HepG2 (cell line): ENCODE data around the gene ERBB3. TPM values are rescaled to one million over a fixed set of nuclear protein-coding genes. Genes with fewer than 3 reads are reported as not detected.

Experiments used
- HNF4A ChIP-seq: sonication (generic); formaldehyde crosslinking; IDR thresholded peaks from 2 replicates; pipeline ENCODE4 v1.4.0; 2020; ENCODE audit warnings: missing genetic modification reagents
- MEF2D ChIP-seq: sonication (generic); formaldehyde crosslinking; IDR thresholded peaks from 2 replicates; pipeline ENCODE4 v1.5.1; 2020; ENCODE audit warnings: mild to moderate bottlenecking, missing genetic modification reagents
- NFE2L1 ChIP-seq: sonication (generic); formaldehyde crosslinking; IDR thresholded peaks from 2 replicates; pipeline ENCODE4 v1.4.0; 2020; ENCODE audit warnings: missing genetic modification reagents, mild to moderate bottlenecking, borderline replicate concordance
- NFIC ChIP-seq: IDR thresholded peaks from 2 replicates; pipeline ENCODE4 v1.6.1; 2012; ENCODE audit warnings: mild to moderate bottlenecking, low read length, inconsistent platforms
- RNF2 ChIP-seq: fragments of 450-650 bp; conservative IDR thresholded peaks from 2 replicates; pipeline ENCODE4 v1.6.1; 2016; ENCODE audit warnings: low read depth
- RXRA ChIP-seq: sonication (generic); formaldehyde crosslinking; IDR thresholded peaks from 2 replicates; pipeline ENCODE4 v1.5.1; 2020; ENCODE audit warnings: missing genetic modification reagents
- SUZ12 ChIP-seq: fragments of 150-350 bp; IDR thresholded peaks from 2 replicates; pipeline ENCODE4 v1.6.1; 2014; ENCODE audit warnings: low read depth, low read length
- TARDBP ChIP-seq: sonication (generic); formaldehyde crosslinking; IDR thresholded peaks from 2 replicates; pipeline ENCODE4 v1.8.0; 2022; ENCODE audit warnings: mild to moderate bottlenecking, missing genetic modification reagents
- ZFY ChIP-seq: sonication (generic); formaldehyde crosslinking; IDR thresholded peaks from 2 replicates; pipeline ENCODE4 v1.4.0; 2020; ENCODE audit warnings: missing genetic modification reagents
- ZNF124 ChIP-seq: sonication (generic); formaldehyde crosslinking; IDR thresholded peaks from 2 replicates; pipeline ENCODE4 v1.4.0; 2020; ENCODE audit warnings: missing genetic modification reagents
- ZNF33A ChIP-seq: sonication (generic); formaldehyde crosslinking; IDR thresholded peaks from 2 replicates; pipeline ENCODE4 v1.5.1; 2020; ENCODE audit warnings: missing genetic modification reagents, mild to moderate bottlenecking, moderate library complexity, borderline replicate concordance
- ZNF430 ChIP-seq: sonication (generic); formaldehyde crosslinking; IDR thresholded peaks from 2 replicates; pipeline ENCODE4 v1.9.0; 2021; ENCODE audit warnings: mild to moderate bottlenecking, missing genetic modification reagents
- ZNF432 ChIP-seq: sonication (generic); formaldehyde crosslinking; IDR thresholded peaks from 2 replicates; pipeline ENCODE4 v1.5.0; 2020; ENCODE audit warnings: missing genetic modification reagents, mild to moderate bottlenecking, borderline replicate concordance
- ZNF460 ChIP-seq: sonication (generic); formaldehyde crosslinking; IDR thresholded peaks from 2 replicates; pipeline ENCODE4 v1.5.1; 2020; ENCODE audit warnings: missing genetic modification reagents, mild to moderate bottlenecking, borderline replicate concordance
- ZNF776 ChIP-seq: sonication (generic); formaldehyde crosslinking; IDR thresholded peaks from 2 replicates; pipeline ENCODE4 v1.4.0; 2020; ENCODE audit warnings: mild to moderate bottlenecking, missing genetic modification reagents
- ZNF850 ChIP-seq: sonication (generic); formaldehyde crosslinking; conservative IDR thresholded peaks from 2 replicates; pipeline ENCODE4 v1.9.0; 2021; ENCODE audit warnings: mild to moderate bottlenecking, missing genetic modification reagents
- polyA plus RNA-seq, 8 experiments: library from polyadenylated mRNA; depleted of rRNA in 3 of 8; stranded (reverse) in 7 of 8; unstranded in 1 of 8; fragments of >200 nt; fragmentation: Illumina TruSeq in 4 of 8; extraction: Trizol in 4 of 8; gene quantifications; 2 replicates each; pipeline versions ENCODE4 v1.2.1 to v1.2.3, GENCODE V29; 2011 to 2016; ENCODE audit warnings: low read depth in 4 of 8, missing spikeins in 1 of 8, mixed read lengths in 1 of 8; ENCODE audit not compliant: insufficient read depth in 1 of 8
- total RNA-seq, 5 experiments: library from RNA; depleted of rRNA; stranded (reverse); fragments of >200 nt; fragmentation: Illumina TruSeq; extraction: Trizol; gene quantifications; 2 replicates each; pipeline ENCODE4 v1.2.3, GENCODE V29; 2016; ENCODE audit warnings: low read depth in 1 of 5
- TF ChIP-seq, protein P1 (sequence below): sonication (generic); formaldehyde crosslinking; IDR thresholded peaks from 2 replicates; pipeline ENCODE4 v1.8.0; 2022; ENCODE audit warnings: low read depth, missing genetic modification reagents
- TF ChIP-seq, protein P2 (sequence below): sonication (generic); formaldehyde crosslinking; IDR thresholded peaks from 2 replicates; pipeline ENCODE4 v1.5.0; 2020; ENCODE audit warnings: mild to moderate bottlenecking, missing genetic modification reagents, borderline replicate concordance
- TF ChIP-seq, protein P3 (sequence below), 2 experiments: IDR thresholded peaks; 2 replicates each; pipeline ENCODE4 v1.6.1; 2011 to 2012; ENCODE audit warnings: low read length in 2 of 2, borderline replicate concordance in 1 of 2, low read depth in 1 of 2, mild to moderate bottlenecking in 1 of 2, moderate library complexity in 1 of 2
- TF ChIP-seq, protein P4 (sequence below): sonication (generic); formaldehyde crosslinking; IDR thresholded peaks from 2 replicates; pipeline ENCODE4 v1.4.0; 2020; ENCODE audit warnings: low read depth, mild to moderate bottlenecking, missing genetic modification reagents

ERBB3 gene
- total and polyA plus RNA-seq, 2 of the 13 experiments (the other 11 are each of a cell fraction or from before 2014, with no cell fraction given) = 93.6 to 358 TPM

DNA sequence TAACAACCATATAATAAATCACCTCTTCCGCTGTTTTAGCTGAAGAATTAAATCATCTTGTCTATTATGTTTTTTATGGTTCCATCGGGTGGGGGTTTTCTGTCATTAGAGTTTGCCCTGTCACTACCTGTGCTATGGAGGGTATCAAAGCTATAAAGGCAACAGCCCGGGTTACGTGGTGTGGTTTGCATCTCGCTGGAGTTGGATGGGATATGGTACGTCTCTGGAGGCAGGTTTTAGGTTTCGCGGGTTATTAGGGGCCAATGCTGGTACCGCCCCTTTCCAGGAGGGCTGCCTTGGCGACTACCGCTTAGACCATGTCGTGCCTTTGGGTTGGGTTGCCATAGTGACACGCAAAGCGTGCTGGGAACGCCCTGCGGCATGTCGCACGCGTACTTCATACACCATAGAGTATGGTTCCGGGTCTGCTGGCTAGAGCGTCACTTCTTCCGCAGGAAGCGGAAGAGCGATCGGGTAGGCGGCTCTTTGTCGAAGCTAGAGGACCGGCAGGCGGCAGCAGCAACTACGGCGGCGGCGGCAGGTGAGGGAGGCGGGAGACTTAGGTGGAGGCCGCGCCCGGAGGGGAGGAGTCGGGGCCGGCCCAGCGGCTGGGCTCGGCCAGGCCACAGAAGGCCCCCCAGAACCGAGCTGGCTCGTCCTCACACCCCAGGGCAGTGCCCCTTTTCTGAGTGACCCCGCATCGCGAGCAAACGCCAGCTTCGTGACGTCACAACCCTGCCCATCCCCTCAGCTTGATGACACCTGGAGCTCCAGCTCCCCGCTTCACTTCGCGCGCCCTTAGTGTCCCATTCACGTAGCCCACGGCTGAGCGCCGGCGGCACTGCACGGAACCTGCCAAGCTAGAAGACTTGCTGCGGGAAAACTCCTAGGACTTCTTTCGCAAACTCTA is 38.1 kb downstream of the ERBB3 start, which contains the start of gene ZC3H10 (continued):
- TF ChIP-seq, protein P1, sequence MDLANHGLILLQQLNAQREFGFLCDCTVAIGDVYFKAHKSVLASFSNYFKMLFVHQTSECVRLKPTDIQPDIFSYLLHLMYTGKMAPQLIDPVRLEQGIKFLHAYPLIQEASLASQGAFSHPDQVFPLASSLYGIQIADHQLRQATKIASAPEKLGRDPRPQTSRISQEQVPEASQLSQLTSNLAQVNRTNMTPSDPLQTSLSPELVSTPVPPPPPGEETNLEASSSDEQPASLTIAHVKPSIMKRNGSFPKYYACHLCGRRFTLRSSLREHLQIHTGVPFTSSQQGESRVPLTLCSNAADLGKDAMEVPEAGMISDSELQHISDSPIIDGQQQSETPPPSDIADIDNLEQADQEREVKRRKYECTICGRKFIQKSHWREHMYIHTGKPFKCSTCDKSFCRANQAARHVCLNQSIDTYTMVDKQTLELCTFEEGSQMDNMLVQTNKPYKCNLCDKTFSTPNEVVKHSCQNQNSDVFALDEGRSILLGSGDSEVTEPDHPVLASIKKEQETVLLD (CRISPR knock-in tag) = peak; percentile 95
- TF ChIP-seq HNF4A (CRISPR knock-in tag) (0 out of 2 replicates have a peak, but pooled peaks have one; percentile 15), NFIC (no peak), ZNF460 (no peak; the same call in 1 of the 2 replicates), ZNF776 (CRISPR knock-in tag) (peak; percentile 50; the same call in 1 of the 2 replicates), ZNF124 (CRISPR knock-in tag) (no peak), TARDBP (CRISPR knock-in tag) (peak; percentile 95), ZNF430 (peak; percentile 92), ZNF850 (CRISPR knock-in tag) (no peak), RXRA (peak; percentile 87), ZNF432 (CRISPR knock-in tag) (no peak), SUZ12 (peak; percentile 38; the same call in 1 of the 2 replicates), NFE2L1 (CRISPR knock-in tag) (no peak), ZNF33A (no peak), RNF2 (no peak), ZFY (CRISPR knock-in tag) (peak; percentile 86), MEF2D (CRISPR knock-in tag) (peak; percentile 89; the same call in 1 of the 2 replicates)
- TF ChIP-seq, protein P2, sequence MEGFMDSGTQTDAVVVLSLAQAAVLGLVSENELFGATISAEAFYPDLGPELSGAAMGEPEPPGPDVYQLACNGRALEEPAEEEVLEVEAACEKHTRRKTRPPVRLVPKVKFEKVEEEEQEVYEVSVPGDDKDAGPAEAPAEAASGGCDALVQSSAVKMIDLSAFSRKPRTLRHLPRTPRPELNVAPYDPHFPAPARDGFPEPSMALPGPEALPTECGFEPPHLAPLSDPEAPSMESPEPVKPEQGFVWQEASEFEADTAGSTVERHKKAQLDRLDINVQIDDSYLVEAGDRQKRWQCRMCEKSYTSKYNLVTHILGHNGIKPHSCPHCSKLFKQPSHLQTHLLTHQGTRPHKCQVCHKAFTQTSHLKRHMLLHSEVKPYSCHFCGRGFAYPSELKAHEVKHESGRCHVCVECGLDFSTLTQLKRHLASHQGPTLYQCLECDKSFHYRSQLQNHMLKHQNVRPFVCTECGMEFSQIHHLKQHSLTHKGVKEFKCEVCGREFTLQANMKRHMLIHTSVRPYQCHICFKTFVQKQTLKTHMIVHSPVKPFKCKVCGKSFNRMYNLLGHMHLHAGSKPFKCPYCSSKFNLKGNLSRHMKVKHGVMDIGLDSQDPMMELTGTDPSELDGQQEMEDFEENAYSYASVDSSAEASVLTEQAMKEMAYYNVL (CRISPR knock-in tag) = peak; percentile 57; the same call in 1 of the 2 replicates
- TF ChIP-seq, protein P3, sequence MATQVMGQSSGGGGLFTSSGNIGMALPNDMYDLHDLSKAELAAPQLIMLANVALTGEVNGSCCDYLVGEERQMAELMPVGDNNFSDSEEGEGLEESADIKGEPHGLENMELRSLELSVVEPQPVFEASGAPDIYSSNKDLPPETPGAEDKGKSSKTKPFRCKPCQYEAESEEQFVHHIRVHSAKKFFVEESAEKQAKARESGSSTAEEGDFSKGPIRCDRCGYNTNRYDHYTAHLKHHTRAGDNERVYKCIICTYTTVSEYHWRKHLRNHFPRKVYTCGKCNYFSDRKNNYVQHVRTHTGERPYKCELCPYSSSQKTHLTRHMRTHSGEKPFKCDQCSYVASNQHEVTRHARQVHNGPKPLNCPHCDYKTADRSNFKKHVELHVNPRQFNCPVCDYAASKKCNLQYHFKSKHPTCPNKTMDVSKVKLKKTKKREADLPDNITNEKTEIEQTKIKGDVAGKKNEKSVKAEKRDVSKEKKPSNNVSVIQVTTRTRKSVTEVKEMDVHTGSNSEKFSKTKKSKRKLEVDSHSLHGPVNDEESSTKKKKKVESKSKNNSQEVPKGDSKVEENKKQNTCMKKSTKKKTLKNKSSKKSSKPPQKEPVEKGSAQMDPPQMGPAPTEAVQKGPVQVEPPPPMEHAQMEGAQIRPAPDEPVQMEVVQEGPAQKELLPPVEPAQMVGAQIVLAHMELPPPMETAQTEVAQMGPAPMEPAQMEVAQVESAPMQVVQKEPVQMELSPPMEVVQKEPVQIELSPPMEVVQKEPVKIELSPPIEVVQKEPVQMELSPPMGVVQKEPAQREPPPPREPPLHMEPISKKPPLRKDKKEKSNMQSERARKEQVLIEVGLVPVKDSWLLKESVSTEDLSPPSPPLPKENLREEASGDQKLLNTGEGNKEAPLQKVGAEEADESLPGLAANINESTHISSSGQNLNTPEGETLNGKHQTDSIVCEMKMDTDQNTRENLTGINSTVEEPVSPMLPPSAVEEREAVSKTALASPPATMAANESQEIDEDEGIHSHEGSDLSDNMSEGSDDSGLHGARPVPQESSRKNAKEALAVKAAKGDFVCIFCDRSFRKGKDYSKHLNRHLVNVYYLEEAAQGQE (IDR thresholded peaks at IDR 0.05; ENCODE audit: borderline replicate concordance in 1 of 2, low read depth in 1 of 2, low read length in 2 of 2) = 0 out of 4 replicates have a peak, but pooled peaks of 1 of the 2 experiments have one; percentile 50
- TF ChIP-seq, protein P4, sequence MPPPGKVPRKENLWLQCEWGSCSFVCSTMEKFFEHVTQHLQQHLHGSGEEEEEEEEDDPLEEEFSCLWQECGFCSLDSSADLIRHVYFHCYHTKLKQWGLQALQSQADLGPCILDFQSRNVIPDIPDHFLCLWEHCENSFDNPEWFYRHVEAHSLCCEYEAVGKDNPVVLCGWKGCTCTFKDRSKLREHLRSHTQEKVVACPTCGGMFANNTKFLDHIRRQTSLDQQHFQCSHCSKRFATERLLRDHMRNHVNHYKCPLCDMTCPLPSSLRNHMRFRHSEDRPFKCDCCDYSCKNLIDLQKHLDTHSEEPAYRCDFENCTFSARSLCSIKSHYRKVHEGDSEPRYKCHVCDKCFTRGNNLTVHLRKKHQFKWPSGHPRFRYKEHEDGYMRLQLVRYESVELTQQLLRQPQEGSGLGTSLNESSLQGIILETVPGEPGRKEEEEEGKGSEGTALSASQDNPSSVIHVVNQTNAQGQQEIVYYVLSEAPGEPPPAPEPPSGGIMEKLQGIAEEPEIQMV (CRISPR knock-in tag) = no peak
